HepG2 (cell line): Measurements from ENCODE around the gene APOC4. TPM values are rescaled to one million over a fixed set of nuclear protein-coding genes. Genes with fewer than 3 reads are reported as not detected.

ENCODE experiments used
- ARID4A ChIP-seq: sonication (generic); formaldehyde crosslinking; IDR thresholded peaks from 2 replicates; pipeline ENCODE4 v1.5.0; 2020; ENCODE audit warnings: mild to moderate bottlenecking, missing genetic modification reagents, borderline replicate concordance
- CEBPB ChIP-seq: IDR thresholded peaks from 2 replicates; pipeline ENCODE4 v1.6.1; 2011; ENCODE audit warnings: low read depth, low read length, improper control_type of control experiment, borderline replicate concordance
- CEBPG ChIP-seq: IDR thresholded peaks from 2 replicates; pipeline ENCODE4 v1.6.1; 2016
- HDAC1 ChIP-seq: sonication (generic); formaldehyde crosslinking; IDR thresholded peaks from 2 replicates; pipeline ENCODE4 v1.5.1; 2020; ENCODE audit warnings: mild to moderate bottlenecking, missing genetic modification reagents
- LCORL ChIP-seq, 2 experiments: fragments of 450-650 bp in 1 of 2; sonication (generic) in 1 of 2; formaldehyde crosslinking in 1 of 2; IDR thresholded peaks; 2 replicates each; pipeline versions ENCODE4 v1.5.0 to v1.6.1; 2017 to 2020; ENCODE audit warnings: antibody characterized with exemption in 1 of 2, missing genetic modification reagents in 1 of 2
- MAX ChIP-seq: IDR thresholded peaks from 2 replicates; pipeline ENCODE4 v1.6.1; 2012; ENCODE audit warnings: inconsistent platforms
- MZF1 ChIP-seq: sonication (generic); formaldehyde crosslinking; IDR thresholded peaks from 2 replicates; pipeline ENCODE4 v1.8.1; 2023; ENCODE audit warnings: mild to moderate bottlenecking, missing genetic modification reagents, borderline replicate concordance
- POLR2A ChIP-seq, 2 experiments: IDR thresholded peaks; 2 replicates each; pipeline ENCODE4 v1.6.1; 2011; ENCODE audit warnings: low read depth in 2 of 2, low read length in 2 of 2, mild to moderate bottlenecking in 1 of 2, moderate library complexity in 1 of 2; ENCODE audit not compliant: insufficient read depth in 1 of 2
- PRMT3 ChIP-seq: sonication (generic); formaldehyde crosslinking; IDR thresholded peaks from 2 replicates; pipeline ENCODE4 v1.8.1; 2022; ENCODE audit warnings: low read depth, mild to moderate bottlenecking, moderate library complexity, missing genetic modification reagents, borderline replicate concordance
- SMARCC2 ChIP-seq: fragments of 450-650 bp; IDR thresholded peaks from 2 replicates; pipeline ENCODE4 v1.6.1; 2017; ENCODE audit warnings: antibody characterized with exemption, mild to moderate bottlenecking
- SMYD3 ChIP-seq: sonication (generic); formaldehyde crosslinking; IDR thresholded peaks from 2 replicates; pipeline ENCODE4 v1.8.1; 2023; ENCODE audit warnings: mild to moderate bottlenecking, missing genetic modification reagents
- TARDBP ChIP-seq: sonication (generic); formaldehyde crosslinking; IDR thresholded peaks from 2 replicates; pipeline ENCODE4 v1.8.0; 2022; ENCODE audit warnings: mild to moderate bottlenecking, missing genetic modification reagents
- ZMYM4 ChIP-seq: sonication (generic); formaldehyde crosslinking; IDR thresholded peaks from 2 replicates; pipeline ENCODE4 v1.8.1; 2023; ENCODE audit warnings: mild to moderate bottlenecking, missing genetic modification reagents
- ZNF687 ChIP-seq: sonication (generic); formaldehyde crosslinking; IDR thresholded peaks from 2 replicates; pipeline ENCODE4 v1.5.1; 2020; ENCODE audit warnings: mild to moderate bottlenecking, missing genetic modification reagents, moderate library complexity
- ZSCAN5A ChIP-seq: sonication (generic); formaldehyde crosslinking; IDR thresholded peaks from 2 replicates; pipeline ENCODE4 v1.8.0; 2022; ENCODE audit warnings: mild to moderate bottlenecking, missing genetic modification reagents, borderline replicate concordance
- polyA plus RNA-seq, 8 experiments: library from polyadenylated mRNA; depleted of rRNA in 3 of 8; stranded (reverse) in 7 of 8; unstranded in 1 of 8; fragments of >200 nt; fragmentation: Illumina TruSeq in 4 of 8; extraction: Trizol in 4 of 8; gene quantifications; 2 replicates each; pipeline versions ENCODE4 v1.2.1 to v1.2.3, GENCODE V29; 2011 to 2016; ENCODE audit warnings: low read depth in 4 of 8, missing spikeins in 1 of 8, mixed read lengths in 1 of 8; ENCODE audit not compliant: insufficient read depth in 1 of 8
- total RNA-seq, 5 experiments: library from RNA; depleted of rRNA; stranded (reverse); fragments of >200 nt; fragmentation: Illumina TruSeq; extraction: Trizol; gene quantifications; 2 replicates each; pipeline ENCODE4 v1.2.3, GENCODE V29; 2016; ENCODE audit warnings: low read depth in 1 of 5
- TF ChIP-seq, protein P1 (sequence below): sonication (generic); formaldehyde crosslinking; IDR thresholded peaks from 2 replicates; pipeline ENCODE4 v1.8.1; 2023; ENCODE audit warnings: missing genetic modification reagents, inconsistent platforms, borderline replicate concordance

APOC4 gene
- total and polyA plus RNA-seq, 2 of the 13 experiments (the other 11 are each of a cell fraction or from before 2014, with no cell fraction given): 0.46 TPM; not detected in 1

DNA sequence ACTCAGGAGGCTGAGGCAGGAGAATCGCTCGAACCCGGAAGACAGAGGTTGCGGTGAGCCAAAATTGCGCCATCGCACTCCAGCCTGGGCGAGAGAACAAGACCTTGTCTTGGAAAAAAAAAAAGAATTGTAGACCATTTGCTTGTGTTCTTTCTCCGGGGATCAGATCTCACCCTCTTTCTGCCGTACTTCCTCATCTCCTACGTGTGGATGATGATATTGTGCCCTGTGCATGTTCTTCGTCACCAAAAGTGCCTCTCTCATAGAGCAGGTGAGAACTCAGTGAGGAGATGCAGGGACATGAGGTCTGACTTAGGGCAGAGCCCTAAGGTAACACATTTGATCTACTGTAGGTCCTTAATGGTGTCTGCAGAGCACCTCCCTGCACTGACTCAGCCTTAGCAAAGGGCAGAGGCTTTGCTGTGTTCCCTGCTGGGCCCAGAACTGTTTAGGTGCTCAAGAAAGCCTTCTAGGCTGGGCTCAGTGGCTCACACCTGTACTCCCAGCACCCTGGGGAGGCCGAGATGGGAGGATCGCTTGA is 5.1 kb downstream of the APOC4 start (continued):
- TF ChIP-seq PRMT3 (CRISPR knock-in tag): no peak
- 0 out of 2 replicates have a peak, but pooled peaks have one; percentile 31 for TF ChIP-seq ARID4A
- TF ChIP-seq LCORL (IDR thresholded peaks at IDR 0.05): no peak
- 0 out of 2 replicates have a peak, but pooled peaks have one; percentile 39 for TF ChIP-seq LCORL (CRISPR knock-in tag; IDR thresholded peaks at IDR 0.05)
- no peak for TF ChIP-seq SMARCC2
- TF ChIP-seq MAX: 0 out of 2 replicates have a peak, but pooled peaks have one; percentile 21
- 0 out of 2 replicates have a peak, but pooled peaks have one; percentile 35 for TF ChIP-seq TARDBP
- TF ChIP-seq CEBPG (CRISPR knock-in tag): peak; percentile 83
- peak; percentile 61; the same call in 1 of the 2 replicates for TF ChIP-seq CEBPB
- peak; percentile 52 for TF ChIP-seq ZNF687 (CRISPR knock-in tag)
- 0 out of 4 replicates have a peak, but pooled peaks of 1 of the 2 experiments have one; percentile 29 for TF ChIP-seq POLR2A (IDR thresholded peaks at IDR 0.05; ENCODE audit: insufficient read depth in 1 of 2, low read depth in 2 of 2, low read length in 2 of 2)
- TF ChIP-seq SMYD3 (CRISPR knock-in tag): peak; percentile 39; the same call in 1 of the 2 replicates
- 0 out of 2 replicates have a peak, but pooled peaks have one; percentile 41 for TF ChIP-seq ZMYM4 (CRISPR knock-in tag)
- no peak for TF ChIP-seq HDAC1 (CRISPR knock-in tag)
- TF ChIP-seq, protein P1, sequence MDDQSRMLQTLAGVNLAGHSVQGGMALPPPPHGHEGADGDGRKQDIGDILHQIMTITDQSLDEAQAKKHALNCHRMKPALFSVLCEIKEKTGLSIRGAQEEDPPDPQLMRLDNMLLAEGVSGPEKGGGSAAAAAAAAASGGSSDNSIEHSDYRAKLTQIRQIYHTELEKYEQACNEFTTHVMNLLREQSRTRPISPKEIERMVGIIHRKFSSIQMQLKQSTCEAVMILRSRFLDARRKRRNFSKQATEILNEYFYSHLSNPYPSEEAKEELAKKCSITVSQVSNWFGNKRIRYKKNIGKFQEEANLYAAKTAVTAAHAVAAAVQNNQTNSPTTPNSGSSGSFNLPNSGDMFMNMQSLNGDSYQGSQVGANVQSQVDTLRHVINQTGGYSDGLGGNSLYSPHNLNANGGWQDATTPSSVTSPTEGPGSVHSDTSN (CRISPR knock-in tag): no peak
- no peak for TF ChIP-seq MZF1 (CRISPR knock-in tag)
- TF ChIP-seq ZSCAN5A (CRISPR knock-in tag): 0 out of 2 replicates have a peak, but pooled peaks have one; percentile 35
